Hematopoietic multipotent progenitor cell (in vitro differentiated cells): ENCODE results near the gene LARGE1. TPM values are rescaled to one million over a fixed set of nuclear protein-coding genes. Genes with fewer than 3 reads are reported as not detected.
A peak's percentile ranks its signal among the peaks of the same experiment; 100 is the strongest.
"Not testable (repeated sequence)": the region's sequence is repeated elsewhere in the genome, so short reads cannot be mapped to it uniquely, and the experiment has no call there.

Source experiments
- DNase-seq, 3 donors: peaks; one replicate each; pipeline ENCODE4 v3.0.0-alpha.2; 2011 to 2015; ENCODE audit warnings: low read depth in 2 of 3, low spot score in 2 of 3
- total RNA-seq: library from RNA; depleted of rRNA; stranded (reverse); fragments of >200 nt; gene quantifications from one replicate; pipeline ENCODE4 v1.2.3, GENCODE V29; 2012

LARGE1 gene
- total RNA-seq, 1 donor: 1.6 TPM

- DNase-seq: no peak
Observed at GRCh38 chr22:33575771-33576170, 344.5 kb downstream of the LARGE1 start.

GRCh38 chr22:33575041-33575440, 345.2 kb downstream of the LARGE1 start:
- no peak for DNase-seq

DNA sequence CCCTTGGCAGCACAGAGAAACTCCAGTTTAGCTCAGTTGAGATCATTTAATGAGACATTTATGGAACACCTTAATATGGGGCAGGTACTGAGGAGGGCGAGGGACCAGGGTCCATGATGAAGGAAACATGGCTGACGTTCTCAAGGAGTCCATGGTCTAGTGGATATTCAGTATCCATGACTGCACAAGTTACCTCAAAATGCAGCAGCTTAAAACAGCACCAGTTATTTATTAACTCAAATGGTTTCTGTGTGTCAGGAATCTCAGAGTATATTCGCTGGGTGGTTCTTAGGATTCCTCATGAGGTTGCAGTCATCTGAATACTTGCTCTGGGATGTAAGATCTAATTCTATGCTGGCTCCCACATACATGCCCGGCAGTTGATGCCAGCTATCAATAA, 346.8 kb downstream of the LARGE1 start:
- no peak for DNase-seq

DNA sequence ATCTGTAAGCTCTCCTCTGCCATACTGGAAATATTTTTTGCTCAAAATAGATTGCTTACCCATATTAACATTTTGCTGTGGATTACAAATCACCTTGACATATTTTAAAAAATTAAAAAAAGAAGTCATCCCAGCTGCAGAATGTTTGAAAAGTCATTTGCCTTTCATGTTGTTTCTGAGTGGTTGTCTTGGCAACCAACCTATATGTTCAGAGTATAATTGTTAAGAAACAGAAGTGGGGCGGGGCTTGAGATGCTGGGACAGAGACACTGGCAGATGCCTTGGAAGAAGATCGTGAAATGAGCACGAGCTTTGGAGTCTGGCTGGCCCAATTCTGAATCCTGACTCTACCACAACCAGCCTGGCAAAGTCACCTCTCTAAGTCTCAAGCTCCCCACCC, 348.2 kb downstream of the LARGE1 start:
- DNase-seq: peak in 2 of 3 donors; percentile 8 to 33

- peak in 2 of 3 donors; percentile 26 to 43 for DNase-seq
Observed at GRCh38 chr22:33570110-33570509, 350.2 kb downstream of the LARGE1 start.

DNA sequence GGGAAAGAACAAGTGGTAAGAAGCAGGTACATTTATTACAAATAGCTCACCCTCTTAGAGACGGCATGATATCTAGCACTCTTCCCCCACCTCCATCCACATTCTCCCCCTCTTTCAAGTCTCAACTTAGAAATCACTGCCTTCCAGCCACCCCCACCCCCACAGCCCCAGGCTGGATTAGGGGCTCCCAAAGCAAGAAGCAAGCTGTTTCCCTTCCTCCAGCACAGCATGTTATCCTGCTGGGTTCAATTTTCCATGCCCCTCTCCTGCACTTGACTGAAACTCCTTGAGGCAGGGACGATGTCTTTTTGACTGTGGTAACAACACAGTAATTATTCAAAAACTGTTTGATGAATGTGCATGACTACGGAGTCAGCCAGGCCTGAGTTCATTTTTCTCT, 350.7 kb downstream of the LARGE1 start:
- DNase-seq: no peak

- DNase-seq: no peak
Observed at GRCh38 chr22:33569018-33569417, 351.3 kb downstream of the LARGE1 start.

GRCh38 chr22:33566495-33566894, 353.8 kb downstream of the LARGE1 start:
- not testable (repeated sequence) for DNase-seq

DNA sequence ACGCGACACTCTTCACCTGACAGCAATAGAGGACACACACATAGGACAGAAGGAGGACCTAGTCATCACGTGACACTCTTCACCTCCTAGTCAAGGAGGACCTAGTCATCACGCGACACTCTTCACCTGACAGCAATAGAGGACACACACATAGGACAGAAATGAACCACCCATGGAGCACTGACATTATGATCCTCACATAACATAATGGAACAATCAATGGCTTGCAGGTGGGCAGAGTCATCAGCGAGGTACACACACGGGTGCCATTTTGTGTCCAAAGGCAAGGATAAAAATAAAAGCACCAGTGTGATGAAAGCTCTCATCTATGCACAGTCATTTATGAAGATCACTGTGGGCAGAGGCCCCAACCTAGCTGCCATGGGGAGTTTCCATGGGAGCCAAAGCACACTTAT, 354.7 kb downstream of the LARGE1 start:
- no peak for DNase-seq

DNA sequence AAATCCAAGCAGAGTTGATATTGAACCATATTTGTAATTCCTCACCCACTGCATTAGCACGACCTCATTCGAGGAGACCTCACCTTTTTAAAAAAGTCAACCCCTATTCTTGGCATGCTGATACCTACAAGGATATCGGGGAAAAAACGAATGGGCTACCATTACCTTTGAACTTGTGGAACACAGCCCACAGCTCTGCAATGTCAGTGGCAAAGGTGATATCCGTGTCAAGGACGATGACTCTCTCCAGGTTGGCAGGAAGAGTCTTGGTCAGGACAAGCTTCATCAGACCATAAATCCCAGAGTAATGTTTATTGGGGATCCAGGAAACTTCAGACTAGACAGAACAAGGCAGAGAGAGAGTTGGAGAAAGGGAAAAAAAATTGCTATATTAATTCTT, 355.6 kb downstream of the LARGE1 start:
- DNase-seq: no peak

- no peak for DNase-seq
Observed at GRCh38 chr22:33563220-33563964, 356.9 kb downstream of the LARGE1 start.

- DNase-seq: no peak
Observed at GRCh38 chr22:33562501-33562900, 357.8 kb downstream of the LARGE1 start.

GRCh38 chr22:33561149-33561807, 359.0 kb downstream of the LARGE1 start:
- no peak for DNase-seq

GRCh38 chr22:33557836-33558235, 362.4 kb downstream of the LARGE1 start:
- DNase-seq: no peak

GRCh38 chr22:33555814-33556522, 364.3 kb downstream of the LARGE1 start:
- DNase-seq: no peak

DNA sequence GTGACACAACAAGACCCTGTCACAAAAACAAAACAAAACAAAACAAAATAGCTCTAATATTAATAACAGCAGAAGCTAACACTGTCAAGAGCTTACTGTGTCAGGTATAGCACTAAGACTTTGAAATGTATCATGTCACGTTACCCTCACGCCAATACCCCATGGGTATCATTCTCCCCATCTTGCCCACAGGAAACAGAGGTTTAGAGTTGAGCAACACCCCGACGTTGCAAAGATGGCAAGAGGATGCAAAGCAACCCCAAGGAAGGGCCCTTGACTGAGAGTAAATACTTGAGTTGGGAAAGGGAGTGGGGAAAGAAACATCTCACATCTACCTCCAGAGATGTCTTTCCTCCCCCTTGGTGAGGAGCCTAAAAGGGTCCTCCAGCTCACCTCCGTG, 366.8 kb downstream of the LARGE1 start:
- DNase-seq: peak in 2 of 3 donors; percentile 6 to 37

- peak in 2 of 3 donors; percentile 36 to 47 for DNase-seq
Observed at GRCh38 chr22:33544707-33545106, 375.6 kb downstream of the LARGE1 start.

- DNase-seq: no peak
Observed at GRCh38 chr22:33542722-33543121, 377.6 kb downstream of the LARGE1 start.

- no peak for DNase-seq
Observed at GRCh38 chr22:33542153-33542552, 378.1 kb downstream of the LARGE1 start.

GRCh38 chr22:33539902-33540751, 380.1 kb downstream of the LARGE1 start:
- DNase-seq: no peak
